ENCODE results near the gene MPL.

The MPL gene

DNA sequence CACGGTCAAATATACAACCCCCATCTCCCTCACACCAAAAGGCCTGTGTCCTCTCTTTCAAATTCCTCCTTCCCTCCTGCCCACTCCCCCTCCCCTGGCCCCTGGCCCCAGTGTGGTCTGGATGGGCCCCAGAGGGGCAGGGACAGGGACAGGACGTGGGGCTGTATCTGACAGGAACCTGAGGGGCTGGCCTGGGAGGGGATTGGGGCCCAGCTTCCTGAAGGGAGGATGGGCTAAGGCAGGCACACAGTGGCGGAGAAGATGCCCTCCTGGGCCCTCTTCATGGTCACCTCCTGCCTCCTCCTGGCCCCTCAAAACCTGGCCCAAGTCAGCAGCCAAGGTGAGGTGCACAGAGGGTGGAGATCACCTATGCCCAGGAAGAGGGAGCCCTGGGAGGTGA, at the start of gene MPL:
Gene MPL, plus strand, starts transcription at position 231 of the 400 bp plus-strand sequence. Its CDS starts 31 bp downstream, at position 262.
- no peak for DNase-seq (ENCODE audit: low read depth)

DNA sequence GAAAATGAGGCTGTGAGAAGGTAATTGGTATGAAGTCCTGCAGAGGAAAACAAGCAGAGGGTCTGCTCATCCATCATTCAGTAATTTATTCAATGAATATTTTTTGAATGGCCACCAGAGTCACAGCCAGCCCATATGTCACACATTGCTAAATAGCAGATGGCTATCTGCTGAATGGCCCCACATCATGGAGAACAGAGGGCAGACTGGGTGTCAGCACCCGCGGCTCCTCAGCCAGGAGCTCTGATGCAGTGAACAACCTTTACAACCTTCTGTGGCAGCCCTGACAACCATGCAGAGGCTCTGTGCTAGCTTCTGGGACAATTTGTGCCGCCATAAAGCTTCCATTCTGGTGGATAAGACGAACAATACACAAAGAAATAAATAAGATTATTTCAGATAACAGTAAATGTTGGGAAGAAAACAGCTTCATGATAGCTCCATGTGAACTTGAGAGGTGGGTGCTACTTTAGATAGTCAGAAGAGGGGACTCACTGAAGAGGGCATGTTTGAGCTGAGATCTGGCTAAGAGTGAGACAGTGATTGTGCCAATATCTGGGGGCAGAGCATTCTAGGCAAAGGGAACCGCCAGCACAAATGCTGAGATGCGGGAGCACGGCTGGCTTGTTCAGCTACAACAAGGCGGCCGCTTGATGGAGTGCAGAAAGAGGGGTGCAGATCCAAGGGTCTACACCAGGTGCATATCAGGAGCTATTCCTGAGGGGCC, 49.4 kb upstream of the MPL start:
- DNase-seq (ENCODE audit: low read depth) = no peak

DNA sequence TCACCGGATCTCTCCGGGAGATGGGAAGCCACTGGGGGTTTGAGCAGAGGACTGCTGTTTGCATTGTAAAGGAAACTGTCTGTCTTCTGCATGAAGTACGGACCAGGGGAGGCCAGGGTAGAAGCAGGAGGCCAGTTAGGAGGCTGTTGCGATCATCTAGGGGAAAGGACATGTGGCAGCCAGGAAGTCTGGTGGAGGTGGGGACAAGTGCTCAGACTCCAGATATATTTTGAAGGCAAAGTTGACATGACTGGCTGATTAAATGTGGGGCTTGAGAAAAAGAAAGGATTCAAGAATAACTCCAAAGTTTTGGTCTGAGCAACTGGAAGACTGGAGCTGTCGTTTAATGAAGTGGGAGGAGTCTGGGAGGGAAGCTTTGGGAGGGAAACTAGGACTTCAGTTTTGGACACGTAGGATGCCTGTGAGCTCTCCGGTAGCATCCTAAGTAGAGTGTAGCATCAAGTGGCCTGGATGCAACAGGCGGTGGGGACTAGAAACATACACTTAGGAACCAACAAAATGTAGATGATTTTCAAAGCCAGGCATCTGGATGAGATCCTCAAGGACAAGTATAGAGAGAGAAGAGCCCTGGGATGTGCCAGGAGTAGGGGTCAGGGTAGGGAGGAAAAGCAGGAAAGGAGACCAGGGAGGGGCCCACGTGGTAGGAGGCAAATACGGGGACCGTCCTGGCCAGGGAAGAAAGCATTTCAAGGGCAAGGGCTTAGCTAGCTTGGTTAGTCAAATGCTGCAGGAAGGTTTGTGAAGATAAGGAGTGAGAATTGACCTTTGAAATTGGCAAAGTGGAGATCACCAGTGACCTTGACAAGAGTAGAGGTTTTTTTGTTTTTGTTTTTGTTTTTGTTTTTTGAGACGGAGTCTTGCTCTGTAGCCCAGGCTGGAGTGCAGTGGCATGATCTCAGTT, 48.6 kb upstream of the MPL start:
- no peak for DNase-seq (ENCODE audit: low read depth)

DNA sequence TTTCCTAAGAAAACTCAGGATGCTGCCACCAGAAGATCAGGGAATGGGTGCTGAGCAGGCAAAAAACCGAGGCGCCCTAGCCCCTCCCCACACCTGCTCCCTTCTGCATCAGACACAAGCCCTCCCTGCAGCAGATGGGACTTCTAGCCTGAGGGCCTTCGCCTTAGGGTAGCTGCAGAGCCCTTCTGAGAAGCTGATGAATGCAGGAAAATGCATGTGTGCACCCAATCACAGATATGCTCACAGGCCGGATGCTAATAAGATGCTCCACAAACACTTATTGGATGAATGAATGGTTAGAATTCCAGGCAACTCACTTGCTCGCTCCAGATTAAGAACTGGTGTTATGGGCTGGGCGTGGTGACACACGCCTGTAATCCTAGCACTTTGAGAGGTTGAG, 45.4 kb upstream of the MPL start:
- DNase-seq (ENCODE audit: low read depth) = no peak

DNA sequence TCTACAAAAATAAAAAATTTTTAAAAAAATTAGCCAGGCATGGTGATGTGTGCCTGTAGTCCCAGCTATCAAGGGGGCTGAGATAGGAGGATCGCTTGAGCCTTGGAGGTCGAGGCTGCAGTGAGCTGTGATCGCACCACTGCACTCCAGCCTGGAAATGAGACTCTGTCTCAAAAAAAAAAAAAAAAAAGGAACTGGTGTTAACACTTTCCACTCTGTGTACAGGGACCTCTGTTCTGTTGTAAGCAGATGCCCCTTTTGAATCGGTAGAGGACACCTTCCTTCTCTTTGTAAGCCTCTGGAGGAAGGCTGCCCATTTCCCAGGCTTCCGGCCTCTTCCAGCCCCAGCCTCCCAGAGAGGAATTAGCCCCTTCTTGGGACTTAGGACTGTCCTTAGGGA, 44.9 kb upstream of the MPL start:
- no peak for DNase-seq (ENCODE audit: low read depth)

DNA sequence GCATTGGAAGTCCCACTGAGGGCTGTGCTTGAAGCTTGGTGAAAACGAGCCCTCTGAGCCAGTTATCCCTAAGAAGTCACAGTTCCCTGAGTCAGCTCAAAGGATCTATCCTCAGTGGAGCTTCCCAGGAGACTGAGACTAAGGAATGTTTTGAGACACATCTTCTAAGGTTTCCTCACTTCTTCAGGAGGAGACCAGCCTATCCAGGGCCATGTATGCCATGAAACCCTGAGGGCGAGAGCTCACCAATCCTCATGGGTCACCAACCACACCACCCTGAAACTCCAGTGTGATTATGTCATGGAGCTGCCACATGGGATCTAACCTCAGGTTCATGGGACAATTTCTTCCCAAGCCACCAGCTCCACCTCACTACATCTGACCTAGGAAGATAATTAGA, 44.4 kb upstream of the MPL start:
- DNase-seq (ENCODE audit: low read depth) = no peak

DNA sequence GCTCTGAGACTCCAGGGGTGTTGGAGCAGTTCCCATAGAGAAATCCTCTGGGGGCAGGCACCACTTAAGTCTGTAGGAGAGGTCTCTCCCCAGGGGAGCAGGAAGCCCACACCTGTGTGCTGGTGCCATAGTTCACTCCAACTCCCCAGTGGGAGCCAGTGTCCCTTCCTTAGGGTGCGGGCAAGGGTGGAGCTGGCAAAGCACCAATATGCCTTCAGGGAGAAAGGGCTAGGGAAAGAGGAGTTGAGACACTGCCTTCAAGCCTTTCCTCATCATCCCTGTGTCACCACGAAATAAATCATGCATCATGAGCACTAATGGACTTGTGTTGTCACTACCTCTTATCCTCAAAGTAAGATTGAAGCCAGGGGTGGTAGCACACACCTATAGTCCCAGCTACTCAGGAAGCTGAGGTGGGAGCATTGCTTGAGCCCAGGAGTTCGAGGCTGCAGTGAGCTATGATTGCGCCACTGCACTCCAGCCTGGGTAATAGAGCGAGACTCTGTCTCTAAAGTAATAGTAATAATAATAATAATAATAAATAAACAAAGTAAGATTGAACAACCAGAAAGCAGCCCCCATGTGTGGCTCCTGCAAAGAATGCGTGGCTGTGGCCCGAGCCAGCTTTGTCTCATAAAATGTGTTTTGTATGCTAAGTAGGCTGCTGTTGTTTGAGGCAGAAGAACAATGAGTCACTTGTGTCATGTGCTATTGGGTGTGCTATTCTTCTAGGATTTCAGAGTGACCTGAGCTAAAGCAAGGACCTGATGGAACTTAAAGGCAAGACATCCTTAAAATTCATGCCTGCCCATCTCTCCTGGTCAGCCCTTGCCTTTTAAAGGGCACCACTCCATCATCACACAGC, 43.5 kb upstream of the MPL start:
- no peak for DNase-seq (ENCODE audit: low read depth)

DNA sequence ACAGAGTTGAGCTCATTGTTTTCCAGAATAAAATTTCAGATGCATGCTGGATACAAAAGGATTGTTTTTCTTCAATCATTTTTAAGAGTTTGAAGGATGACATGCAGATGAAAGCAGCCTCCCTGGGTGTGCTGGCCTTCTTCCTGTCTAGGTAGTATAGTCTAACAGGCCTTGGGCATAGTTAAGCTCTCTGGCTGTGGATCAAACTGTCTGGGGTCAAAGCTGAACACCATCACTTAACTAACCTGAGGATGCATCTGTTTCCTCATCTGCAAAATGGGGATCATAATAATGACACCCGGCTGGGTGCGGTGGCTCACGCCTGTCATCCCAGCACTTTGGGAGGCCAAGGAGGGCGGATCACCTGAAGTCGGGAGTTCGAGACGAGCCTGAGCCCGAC, 42.9 kb upstream of the MPL start:
- no peak for DNase-seq (ENCODE audit: low read depth)

DNA sequence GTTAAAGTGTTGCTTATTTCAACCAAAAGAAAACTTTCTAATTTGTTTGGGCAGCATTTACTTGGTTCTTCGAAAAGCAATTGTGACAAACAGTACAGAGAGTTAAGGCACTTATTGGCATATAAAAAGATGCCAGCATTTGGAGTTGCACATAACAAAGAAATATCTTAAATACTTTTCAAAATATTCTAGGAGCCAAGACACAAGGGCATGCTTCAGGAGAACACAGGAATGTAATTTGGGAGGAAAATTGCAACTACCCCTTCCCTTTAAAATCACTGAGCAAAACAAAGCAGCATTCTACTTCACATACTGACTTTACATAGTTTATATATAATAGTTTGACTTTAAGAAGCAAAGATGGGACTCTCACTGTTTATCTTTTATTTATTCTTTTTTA, 41.4 kb upstream of the MPL start:
- no peak for DNase-seq (ENCODE audit: low read depth)

DNA sequence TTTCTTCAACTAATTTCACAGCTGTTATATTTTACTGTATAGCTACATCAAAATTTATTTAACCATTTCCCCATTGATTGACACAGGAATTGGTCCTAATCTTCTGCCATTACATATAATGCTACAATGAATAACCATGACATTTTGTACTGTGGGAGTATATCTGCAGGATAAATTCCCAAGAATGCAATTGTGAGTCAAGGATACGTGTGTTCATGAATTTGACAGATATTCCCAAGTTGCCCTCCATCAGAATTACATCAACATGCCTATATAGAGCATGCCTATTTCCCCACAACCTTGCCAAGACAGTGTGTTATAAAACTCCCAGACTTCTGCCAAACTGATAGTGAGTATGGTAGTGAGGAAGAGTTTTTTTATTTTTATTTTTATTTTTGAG, 39.6 kb upstream of the MPL start:
- no peak for DNase-seq (ENCODE audit: low read depth)

DNA sequence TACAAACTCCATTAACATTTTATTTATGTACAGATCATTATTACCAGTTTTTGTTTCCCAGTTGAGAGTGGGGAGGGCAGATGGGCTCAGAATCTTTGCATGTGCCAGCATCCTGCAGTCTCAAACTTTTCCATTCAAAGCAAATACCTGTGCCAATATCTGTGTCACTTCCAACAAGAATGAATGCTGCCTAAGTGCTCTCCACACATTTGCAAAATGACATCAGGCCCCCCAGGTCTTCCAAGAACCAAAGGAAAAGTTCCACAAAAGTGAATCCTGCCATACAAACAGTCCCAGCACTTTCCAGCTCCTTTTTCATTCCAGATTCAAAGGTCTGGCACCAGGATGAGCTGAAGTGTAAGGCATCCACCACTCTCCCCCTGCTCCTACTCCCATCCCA, 38.5 kb upstream of the MPL start:
- no peak for DNase-seq (ENCODE audit: low read depth)

DNA sequence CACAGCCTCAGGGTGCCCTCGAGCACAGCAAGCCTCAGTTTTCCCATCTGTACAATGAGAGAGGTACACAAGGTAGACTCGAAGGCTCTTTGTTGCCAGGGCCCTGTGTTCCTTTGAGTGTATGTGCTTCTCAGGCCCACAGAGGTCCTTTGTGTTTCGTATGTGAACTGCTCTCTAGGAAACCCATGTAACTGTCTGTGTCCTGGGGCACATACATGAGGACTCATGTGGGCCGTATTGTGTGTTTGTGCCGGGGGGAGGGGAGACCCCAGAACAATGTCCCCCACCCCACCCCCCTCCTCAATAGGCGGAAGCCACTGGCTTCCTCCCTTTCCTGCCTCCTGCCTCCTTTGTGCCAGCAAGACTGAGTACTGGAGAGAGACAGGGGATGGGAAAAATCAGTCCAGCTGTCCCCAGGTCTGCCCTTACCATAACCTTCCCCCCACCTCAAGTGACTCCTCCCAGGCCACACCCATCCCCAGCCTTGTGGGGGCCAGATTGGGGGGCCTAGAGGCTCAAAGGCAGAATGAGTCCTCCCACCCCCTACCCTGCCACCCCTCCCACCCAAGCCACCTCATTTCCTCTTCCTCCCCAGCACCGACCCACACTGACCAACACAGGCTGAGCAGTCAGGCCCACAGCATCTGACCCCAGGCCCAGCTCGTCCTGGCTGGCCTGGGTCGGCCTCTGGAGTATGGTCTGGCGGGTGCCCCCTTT, 37.1 kb upstream of the MPL start, which contains the start of gene TIE1:
Gene TIE1, plus strand, starts transcription at position 605 of the 717 bp plus-strand sequence. Its CDS starts 90 bp downstream, at position 695.
- no peak for DNase-seq (ENCODE audit: low read depth)

DNA sequence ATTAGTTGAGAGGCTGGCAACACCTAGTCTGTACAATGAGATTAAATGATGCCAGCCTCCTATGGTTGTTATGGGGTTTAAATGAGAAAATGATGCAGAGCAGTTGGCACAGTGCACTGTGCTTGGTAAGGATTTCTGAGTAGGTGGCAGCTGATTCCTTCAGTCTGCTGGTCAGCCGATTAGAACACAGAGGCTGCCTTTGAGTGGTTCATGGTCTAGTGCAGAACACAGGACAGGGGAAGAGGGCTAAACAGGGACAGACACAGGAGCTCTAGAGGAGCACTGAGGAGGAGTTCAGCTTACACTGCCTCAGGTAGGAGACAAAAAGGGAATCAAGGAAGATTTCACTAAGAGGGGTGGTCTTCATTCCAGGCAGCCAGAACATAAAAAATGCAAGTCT, 35.4 kb upstream of the MPL start:
- DNase-seq (ENCODE audit: low read depth) = no peak

DNA sequence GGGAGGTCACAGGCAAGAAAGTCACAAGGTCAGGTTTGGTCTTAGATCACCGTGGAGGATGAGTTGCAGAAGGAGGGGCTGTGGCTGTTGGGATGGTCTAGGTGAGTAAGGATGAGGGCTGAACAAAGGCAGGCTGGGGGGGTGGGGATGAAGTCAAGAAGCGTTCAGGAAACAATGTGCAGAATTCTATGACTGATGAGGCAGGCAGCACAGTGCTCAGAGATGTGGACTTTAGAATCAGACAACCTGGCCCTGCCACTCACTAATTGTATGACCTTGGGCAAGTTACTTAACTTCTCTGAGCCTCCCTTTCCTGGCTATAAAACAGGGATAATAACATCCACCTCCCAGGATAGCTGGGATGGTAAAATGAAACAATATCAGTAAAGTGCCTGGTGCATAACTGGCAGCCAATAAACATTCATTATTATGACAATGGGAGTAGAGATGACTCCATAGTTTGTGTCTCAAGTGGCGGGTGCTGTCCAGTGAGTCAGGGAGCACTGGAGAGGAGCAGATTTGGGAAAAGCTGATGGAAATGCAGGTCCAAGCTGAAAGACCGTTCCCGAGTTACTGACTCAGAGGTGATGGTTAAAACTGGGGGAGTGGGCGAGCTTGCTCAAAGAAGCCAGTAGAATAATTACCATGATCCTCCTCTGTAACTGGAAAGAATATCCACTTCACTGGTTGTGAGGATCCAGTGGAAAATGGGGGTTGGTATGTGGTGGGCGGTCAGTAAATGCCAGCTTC, 34.7 kb upstream of the MPL start:
- DNase-seq (ENCODE audit: low read depth) = no peak

DNA sequence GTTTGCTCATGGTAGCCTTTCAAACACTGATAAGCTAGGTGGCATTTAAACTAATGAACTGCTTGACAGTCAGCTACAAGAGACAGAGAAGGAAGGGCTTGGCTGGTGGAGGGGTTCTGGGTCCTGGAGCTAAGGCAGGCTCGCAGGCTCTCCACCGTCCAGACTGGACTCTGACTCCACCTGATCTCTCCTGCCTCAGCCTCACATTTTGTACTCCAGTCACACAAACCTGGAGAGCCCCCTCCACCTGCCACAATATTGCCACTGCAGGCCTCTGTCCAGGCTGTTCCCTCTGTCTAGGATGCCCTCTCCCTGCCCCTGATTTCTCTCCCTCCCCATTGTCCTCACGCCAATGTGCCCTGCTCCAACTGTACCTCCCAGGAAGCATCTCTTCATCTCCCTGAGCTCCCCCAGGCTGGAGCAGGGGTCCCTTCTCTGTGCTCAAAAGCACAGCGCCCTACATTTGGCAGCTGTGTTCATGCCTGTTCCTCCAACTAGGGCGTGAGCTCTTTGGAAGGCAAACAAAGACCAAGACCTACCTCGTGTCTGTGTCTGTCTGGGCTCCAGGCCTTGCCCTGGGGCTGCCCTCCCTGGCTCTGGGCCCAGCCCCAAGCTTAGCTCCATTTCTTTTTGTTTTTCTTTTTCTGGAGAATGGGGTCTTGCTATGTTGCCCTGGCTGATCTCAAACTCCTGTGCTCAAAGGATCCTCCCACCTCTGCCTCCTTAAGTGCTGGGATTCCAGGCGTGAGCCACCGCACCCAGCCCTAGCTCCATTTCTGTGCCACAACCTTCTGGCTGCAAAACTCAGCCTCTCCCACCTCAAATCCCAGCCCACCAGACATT, 33.9 kb upstream of the MPL start:
- DNase-seq (ENCODE audit: low read depth) = no peak

DNA sequence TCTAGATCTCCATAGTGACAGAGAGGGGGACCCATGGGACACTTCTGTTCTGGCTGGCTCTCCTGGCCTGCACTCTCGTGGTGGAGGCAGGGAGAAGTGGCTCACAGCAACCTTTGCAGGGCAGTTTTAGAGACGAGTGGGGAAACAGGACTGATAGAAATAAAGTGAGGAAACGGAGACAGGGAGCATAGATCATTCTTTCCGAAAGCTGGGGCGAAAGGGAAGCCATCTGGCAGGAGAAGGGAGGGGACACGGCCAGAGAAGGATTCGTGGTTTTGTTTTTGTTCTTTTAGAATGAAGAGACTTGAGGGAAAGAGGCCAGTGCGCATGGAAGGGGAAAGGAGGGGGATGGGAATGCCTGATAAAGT, 33.3 kb upstream of the MPL start:
- DNase-seq (ENCODE audit: low read depth) = no peak

DNA sequence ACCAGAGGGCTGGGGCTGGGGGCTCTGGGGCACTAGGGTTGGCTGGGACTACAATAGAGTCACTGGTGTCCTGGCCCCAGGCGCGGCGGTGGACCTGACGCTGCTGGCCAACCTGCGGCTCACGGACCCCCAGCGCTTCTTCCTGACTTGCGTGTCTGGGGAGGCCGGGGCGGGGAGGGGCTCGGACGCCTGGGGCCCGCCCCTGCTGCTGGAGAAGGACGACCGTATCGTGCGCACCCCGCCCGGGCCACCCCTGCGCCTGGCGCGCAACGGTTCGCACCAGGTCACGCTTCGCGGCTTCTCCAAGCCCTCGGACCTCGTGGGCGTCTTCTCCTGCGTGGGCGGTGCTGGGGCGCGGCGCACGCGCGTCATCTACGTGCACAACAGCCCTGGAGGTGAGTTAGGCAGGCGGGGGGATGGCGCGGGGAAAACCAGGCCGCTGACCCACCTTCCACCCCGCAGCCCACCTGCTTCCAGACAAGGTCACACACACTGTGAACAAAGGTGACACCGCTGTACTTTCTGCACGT, 32.8 kb upstream of the MPL start:
- DNase-seq (ENCODE audit: low read depth) = no peak

DNA sequence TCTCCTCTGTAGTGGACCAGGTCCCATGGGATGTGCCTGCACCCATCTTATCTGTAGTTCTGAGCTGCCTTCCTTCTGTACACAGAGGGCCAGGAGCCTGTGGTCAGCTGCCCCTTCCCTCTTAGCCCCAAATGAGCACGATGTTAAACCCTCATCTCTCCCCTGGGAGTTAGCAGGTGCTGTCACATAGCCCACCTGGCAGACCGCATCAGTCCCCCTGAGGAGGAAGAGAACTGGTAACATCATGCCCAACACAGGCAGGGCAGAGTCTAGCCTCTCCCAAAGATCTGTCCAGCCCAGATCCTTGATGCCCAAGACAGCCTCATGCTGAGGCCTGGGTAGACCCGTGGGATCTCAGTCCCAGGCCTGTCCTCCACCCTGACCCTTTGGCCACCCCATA, 32.2 kb upstream of the MPL start:
- DNase-seq (ENCODE audit: low read depth) = no peak

DNA sequence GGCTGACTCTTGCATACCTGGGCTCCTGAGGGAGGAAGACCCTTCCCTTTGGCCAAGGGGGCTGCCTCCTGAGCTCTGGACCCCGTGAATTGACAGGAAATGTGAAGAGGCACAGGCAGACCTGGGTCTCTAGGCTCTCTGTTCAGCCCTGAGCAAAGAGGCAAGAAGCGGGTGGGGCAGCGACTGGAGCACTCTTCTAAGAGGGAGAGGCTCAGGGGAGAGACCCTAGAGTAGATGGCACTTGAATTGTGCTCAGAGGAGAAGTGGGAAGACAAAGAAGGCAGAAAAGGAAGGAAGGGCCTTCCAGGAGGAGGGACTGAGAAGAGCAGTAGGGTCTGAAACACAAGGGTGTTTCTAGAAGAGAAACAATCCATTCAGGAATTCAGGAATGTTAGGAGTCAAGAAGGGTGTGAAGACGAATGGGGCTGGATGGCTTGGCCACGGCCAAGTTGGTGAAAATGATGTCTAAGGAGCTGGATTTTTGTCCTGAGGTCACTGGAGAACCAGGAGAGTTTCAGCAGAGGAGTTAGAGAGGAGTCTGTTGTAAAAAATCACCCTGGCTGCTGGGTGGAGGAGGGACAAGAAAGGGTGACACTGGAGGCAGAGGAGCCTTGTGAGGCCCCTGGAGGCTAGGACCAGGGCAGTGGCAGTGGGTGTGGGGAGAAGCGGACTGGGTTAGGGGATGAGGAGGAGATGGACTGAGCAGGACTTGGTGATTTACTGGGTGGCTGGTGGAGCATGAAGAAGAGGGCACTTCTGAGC, 31.5 kb upstream of the MPL start:
- DNase-seq (ENCODE audit: low read depth) = no peak

Data from stimulated activated CD8-positive, alpha-beta memory T cell treated with anti-CD3 and anti-CD28 coated beads, Interleukin-12 subunit alpha, Interleukin-12 subunit beta, amount 100 ng/mL, for 1 hour (primary cell).